Putamen (tissue), 1 donor: Measurements from ENCODE around the gene PEG3.
A peak's percentile ranks its signal among the peaks of the same experiment; 100 is the strongest.

Source experiments
- DNase-seq: peaks from one replicate; pipeline ENCODE4 v3.0.0-alpha.2; 2016; ENCODE audit warnings: low spot score

PEG3 gene

GRCh38 chr19:56838909-56839651 lies 1.4 kb downstream of the PEG3 start:
- DNase-seq: peak; percentile 98

GRCh38 chr19:56838024-56838908 lies 2.3 kb downstream of the PEG3 start:
- peak; percentile 85 for DNase-seq

- DNase-seq: peak; percentile 83
Measured at GRCh38 chr19:56837492-56838023, 3.0 kb downstream of the PEG3 start.

- no peak for DNase-seq
Measured at GRCh38 chr19:56837004-56837403, 3.5 kb downstream of the PEG3 start.

GRCh38 chr19:56836059-56836458 lies 4.5 kb downstream of the PEG3 start:
- no peak for DNase-seq

GRCh38 chr19:56835401-56835800 lies 5.1 kb downstream of the PEG3 start:
- DNase-seq: no peak

- DNase-seq: no peak
Measured at GRCh38 chr19:56834564-56835375, 5.8 kb downstream of the PEG3 start.

- DNase-seq: no peak
Measured at GRCh38 chr19:56832352-56832928, 8.1 kb downstream of the PEG3 start.

- DNase-seq: no peak
Measured at GRCh38 chr19:56831255-56831654, 9.3 kb downstream of the PEG3 start.

- DNase-seq: no peak
Measured at GRCh38 chr19:56829596-56829995, 10.9 kb downstream of the PEG3 start.

GRCh38 chr19:56827708-56828107 lies 12.8 kb downstream of the PEG3 start:
- no peak for DNase-seq

GRCh38 chr19:56823956-56824355 lies 16.6 kb downstream of the PEG3 start:
- no peak for DNase-seq

GRCh38 chr19:56823417-56823816 lies 17.1 kb downstream of the PEG3 start:
- no peak for DNase-seq

GRCh38 chr19:56822755-56823154 lies 17.8 kb downstream of the PEG3 start:
- no peak for DNase-seq

GRCh38 chr19:56821675-56822074 lies 18.9 kb downstream of the PEG3 start:
- no peak for DNase-seq

- DNase-seq: no peak
Measured at GRCh38 chr19:56821209-56821608, 19.3 kb downstream of the PEG3 start.

GRCh38 chr19:56819166-56819565 lies 21.4 kb downstream of the PEG3 start:
- DNase-seq: no peak

- no peak for DNase-seq
Measured at GRCh38 chr19:56814656-56815055, 25.9 kb downstream of the PEG3 start.

GRCh38 chr19:56813531-56813930 lies 27.0 kb downstream of the PEG3 start:
- no peak for DNase-seq

GRCh38 chr19:56811480-56811879 lies 29.0 kb downstream of the PEG3 start:
- no peak for DNase-seq

GRCh38 chr19:56810260-56810659 lies 30.3 kb downstream of the PEG3 start:
- DNase-seq: no peak
